ENCODE data around the gene KCNK17. TPM values are rescaled to one million over a fixed set of nuclear protein-coding genes. Genes with fewer than 3 reads are reported as not detected.

Gene KCNK17
- total and polyA plus RNA-seq, 2 donors (not counting 3 experiments of a cell fraction or from before 2014, with no cell fraction given), result not detected

- H3K9me1 ChIP-seq (replicated peaks; ENCODE audit: control insufficient read depth, extremely low read depth, insufficient read depth, low read length), result no peaks in the 10 kb centered on the region
- intact Hi-C loops (cut with micrococcal nuclease), result no loop called here
- no peak for FAIRE-seq
- no peak for TF ChIP-seq POLR2A (IDR thresholded peaks at IDR 0.05; ENCODE audit: low read depth, low read length)
- TF ChIP-seq MYC (IDR thresholded peaks at IDR 0.05; ENCODE audit: low read depth, low read length), result no peak
- TF ChIP-seq EZH2 (IDR thresholded peaks at IDR 0.05; ENCODE audit: borderline replicate concordance, low read depth, low read length, severe bottlenecking), result no peak
- no peak for TF ChIP-seq JUN (IDR thresholded peaks at IDR 0.05; ENCODE audit: borderline replicate concordance, insufficient read depth, insufficient read length, low read depth)
- TF ChIP-seq, protein P1, sequence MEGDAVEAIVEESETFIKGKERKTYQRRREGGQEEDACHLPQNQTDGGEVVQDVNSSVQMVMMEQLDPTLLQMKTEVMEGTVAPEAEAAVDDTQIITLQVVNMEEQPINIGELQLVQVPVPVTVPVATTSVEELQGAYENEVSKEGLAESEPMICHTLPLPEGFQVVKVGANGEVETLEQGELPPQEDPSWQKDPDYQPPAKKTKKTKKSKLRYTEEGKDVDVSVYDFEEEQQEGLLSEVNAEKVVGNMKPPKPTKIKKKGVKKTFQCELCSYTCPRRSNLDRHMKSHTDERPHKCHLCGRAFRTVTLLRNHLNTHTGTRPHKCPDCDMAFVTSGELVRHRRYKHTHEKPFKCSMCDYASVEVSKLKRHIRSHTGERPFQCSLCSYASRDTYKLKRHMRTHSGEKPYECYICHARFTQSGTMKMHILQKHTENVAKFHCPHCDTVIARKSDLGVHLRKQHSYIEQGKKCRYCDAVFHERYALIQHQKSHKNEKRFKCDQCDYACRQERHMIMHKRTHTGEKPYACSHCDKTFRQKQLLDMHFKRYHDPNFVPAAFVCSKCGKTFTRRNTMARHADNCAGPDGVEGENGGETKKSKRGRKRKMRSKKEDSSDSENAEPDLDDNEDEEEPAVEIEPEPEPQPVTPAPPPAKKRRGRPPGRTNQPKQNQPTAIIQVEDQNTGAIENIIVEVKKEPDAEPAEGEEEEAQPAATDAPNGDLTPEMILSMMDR (IDR thresholded peaks at IDR 0.05; ENCODE audit: extremely low read depth in 1 of 2, insufficient read depth in 1 of 2, low read depth in 1 of 2, low read length in 2 of 2), result no peak
- TF ChIP-seq FOS (IDR thresholded peaks at IDR 0.05; ENCODE audit: borderline replicate concordance, insufficient read depth, low read length), result no peak
- TF ChIP-seq GATA2 (IDR thresholded peaks at IDR 0.05; ENCODE audit: insufficient read depth, insufficient read length, low read depth, low read length), result no peak
- no peak for TF ChIP-seq POLR2AphosphoS5 (IDR thresholded peaks at IDR 0.05; ENCODE audit: insufficient read depth, low read depth, low read length)
- no peak for TF ChIP-seq MAX (IDR thresholded peaks at IDR 0.05; ENCODE audit: insufficient read depth, insufficient read length)
- H3K9ac ChIP-seq (replicated peaks; ENCODE audit: extremely low read depth, insufficient read depth, low read length), result no peak overlapping the region
- H3K9me3 ChIP-seq (replicated peaks; ENCODE audit: control insufficient read depth, insufficient read depth, low read length), result no peaks in the 10 kb centered on the region
- dilution Hi-C loops (cut with MboI; ENCODE audit: extremely low pct_ligation_motif_present, low sequenced_read_pairs), result no loop called here
- H3K27ac ChIP-seq (ENCODE audit: insufficient read depth, low read depth, low read length), result no peak overlapping the region
- H3K4me3 ChIP-seq (replicated peaks in 1 of 3; ENCODE audit: insufficient read depth in 1 of 3, low read depth in 1 of 3, low read length in 3 of 3), result no peak overlapping the region
- no peaks in the 10 kb centered on the region for H3K4me1 ChIP-seq (ENCODE audit: control insufficient read depth, extremely low read depth, insufficient read depth, low read length)
- no peaks in the 10 kb centered on the region for H3K27me3 ChIP-seq (ENCODE audit: control insufficient read depth in 2 of 2, insufficient read depth in 2 of 2, low read length in 2 of 2)
- DNase-seq (ENCODE audit: low read depth, low spot score), result no peak
- POLR2A ChIA-PET, result no interaction called here
- BruUV-seq (replicated peaks), result no TSS peak
- H4K20me1 ChIP-seq (replicated peaks; ENCODE audit: control insufficient read depth, extremely low read depth, insufficient read depth, low read length), result no peaks in the 10 kb centered on the region
- no peak overlapping the region for H3K4me2 ChIP-seq (ENCODE audit: insufficient read depth, low read length)
- CTCF ChIA-PET, result interaction anchor here (1.5 kb wide), 1 partner anchor 8 kb away, joined by 4 read pairs; no protein-coding TSS in a partner anchor
- H3K36me3 ChIP-seq (ENCODE audit: control insufficient read depth in 2 of 2, extremely low read depth in 1 of 2, insufficient read depth in 2 of 2, low read length in 2 of 2), result no peaks in the 10 kb centered on the region
- H3K79me2 ChIP-seq (ENCODE audit: control insufficient read depth, insufficient read depth, low read length), result no peaks in the 10 kb centered on the region
- H2AFZ ChIP-seq (ENCODE audit: low read depth, low read length), result no peak overlapping the region
These were observed 19.3 kb downstream of the KCNK17 start for GRCh38 chr6:39294899-39295298.
